K562 (cell line): ENCODE measurements around the gene KRABD2.

Experiments
- ELF2 ChIP-seq: fragments of 250-450 bp; sonication (Bioruptor Pico); IDR thresholded peaks from 2 replicates; pipeline ENCODE4 v1.5.0; 2021; ENCODE audit warnings: mild to moderate bottlenecking
- GABPA ChIP-seq: fragments of 200-800 bp; sonication (Bioruptor generic); conservative IDR thresholded peaks from 2 replicates; pipeline ENCODE4 v1.6.1; 2016; ENCODE audit warnings: low read depth, missing genetic modification characterization, missing compliant biosample characterization
- GATAD2A ChIP-seq: fragments of 450-650 bp; IDR thresholded peaks from 2 replicates; pipeline ENCODE4 v1.6.1; 2017
- KHSRP ChIP-seq: fragments of 450-650 bp; IDR thresholded peaks from 2 replicates; pipeline ENCODE4 v1.6.1; 2017
- KLF1 ChIP-seq: fragments of 450-650 bp; IDR thresholded peaks from 2 replicates; pipeline ENCODE4 v1.6.1; 2016; ENCODE audit warnings: missing genetic modification characterization, missing compliant biosample characterization
- MAZ ChIP-seq, 2 experiments: fragments of 450-650 bp in 1 of 2; sonication (generic) in 1 of 2; formaldehyde crosslinking; IDR thresholded peaks in 1 of 2; conservative IDR thresholded peaks in 1 of 2; 2 replicates each; pipeline versions ENCODE4 v1.4.0 to v1.5.0; 2020; ENCODE audit warnings: mild to moderate bottlenecking in 1 of 2, missing genetic modification reagents in 1 of 2
- PHF8 ChIP-seq: fragments of 200-600 bp; sonication (generic); IDR thresholded peaks from 2 replicates; pipeline ENCODE4 v1.6.1; 2012; ENCODE audit warnings: mixed run types, mild to moderate bottlenecking, inconsistent platforms, low read length, moderate library complexity, borderline replicate concordance
- POLR2AphosphoS2 ChIP-seq: IDR thresholded peaks from 2 replicates; pipeline ENCODE4 v1.6.1; 2012; ENCODE audit warnings: low read length, improper control_type of control experiment
- RBFOX2 ChIP-seq: fragments of 200-400 bp; formaldehyde crosslinking; IDR thresholded peaks from 2 replicates; pipeline ENCODE4 v1.6.1; 2017; ENCODE audit warnings: low read depth, mild to moderate bottlenecking, low read length, moderate library complexity
- RFX1 ChIP-seq: fragments of 450-650 bp; IDR thresholded peaks from 2 replicates; pipeline ENCODE4 v1.6.1; 2016; ENCODE audit warnings: mild to moderate bottlenecking, moderate library complexity
- SMARCA5 ChIP-seq: fragments of 450-650 bp; IDR thresholded peaks from 2 replicates; pipeline ENCODE4 v1.6.1; 2016
- SMARCB1 ChIP-seq: IDR thresholded peaks from 2 replicates; pipeline ENCODE4 v1.6.1; 2011; ENCODE audit warnings: improper control_type of control experiment, low read depth; ENCODE audit not compliant: insufficient read length
- SOX6 ChIP-seq: fragments of 450-650 bp; IDR thresholded peaks from 2 replicates; pipeline ENCODE4 v1.6.1; 2014; ENCODE audit warnings: mild to moderate bottlenecking
- ZNF436 ChIP-seq: fragments of 250-450, 450-650 bp; sonication (Bioruptor Pico); formaldehyde crosslinking; IDR thresholded peaks from 2 replicates; pipeline ENCODE4 v1.7.0; 2020; ENCODE audit warnings: mild to moderate bottlenecking
- ZNF444 ChIP-seq: fragments of 250-450 bp; sonication (Bioruptor Pico); IDR thresholded peaks from 2 replicates; pipeline ENCODE4 v1.4.0; 2020; ENCODE audit warnings: mild to moderate bottlenecking, moderate library complexity
- TF ChIP-seq, protein P1 (sequence below): fragments of 450-650 bp; IDR thresholded peaks from one replicate; pipeline ENCODE4 v1.6.1; 2018; ENCODE audit warnings: mild to moderate bottlenecking, moderate library complexity; ENCODE audit not compliant: partially characterized antibody
- TF ChIP-seq, protein P2 (sequence below): fragments of 450-650 bp; IDR thresholded peaks from 2 replicates; pipeline ENCODE4 v1.6.1; 2016; ENCODE audit warnings: mild to moderate bottlenecking, moderate library complexity

KRABD2 gene

DNA sequence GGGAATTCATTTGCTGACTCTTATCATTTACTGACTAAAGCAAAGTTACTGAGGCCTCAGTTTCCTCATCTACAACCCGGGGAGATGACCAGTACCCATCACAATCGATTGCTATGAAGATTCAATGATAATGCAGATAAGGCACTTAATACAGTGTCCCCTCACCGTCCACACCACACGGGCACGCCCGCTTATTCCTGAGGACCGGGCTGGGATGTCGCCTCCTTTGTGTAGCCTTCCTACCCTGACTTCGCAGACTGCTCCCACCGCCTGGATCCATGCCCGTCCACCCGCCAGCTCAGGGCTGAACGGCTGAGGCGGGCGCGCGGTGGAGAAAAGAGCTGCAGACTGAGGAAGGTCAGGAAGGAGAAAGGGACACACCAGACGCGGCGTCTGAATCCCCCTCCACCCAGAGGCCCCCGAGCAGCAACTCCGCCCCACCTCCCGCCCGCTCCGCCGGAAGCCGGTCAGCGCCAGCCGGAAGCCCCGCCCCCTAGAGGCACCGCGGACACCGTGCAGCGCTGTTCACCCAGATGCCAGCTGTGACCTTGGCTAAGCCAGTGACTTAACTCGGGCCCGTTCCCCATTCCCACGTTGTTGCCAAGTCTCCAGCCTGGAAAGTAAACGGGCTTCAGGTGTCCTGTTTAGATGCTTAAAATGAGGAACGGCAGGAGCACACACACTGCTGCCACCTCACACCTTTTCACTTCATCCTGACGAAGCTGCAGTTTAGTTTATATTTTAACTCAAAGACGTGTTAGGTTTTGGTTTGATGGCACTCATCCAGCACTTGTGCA is at the start of gene KRABD2 (continued):
- peak; percentile 88 for TF ChIP-seq GABPA
- TF ChIP-seq RBFOX2: peak; percentile 73
- TF ChIP-seq POLR2AphosphoS2: peak; percentile 99
- peak; percentile 27; the same call in 1 of the 2 replicates for TF ChIP-seq PHF8
- TF ChIP-seq ZNF444 (CRISPR knock-in tag): peak; percentile 57; the same call in 1 of the 2 replicates
- TF ChIP-seq ELF2 (CRISPR knock-in tag): peak; percentile 47; the same call in 1 of the 2 replicates
- TF ChIP-seq SMARCB1: no peak
- no peak for TF ChIP-seq RFX1
- TF ChIP-seq KHSRP: peak; percentile 39; the same call in 1 of the 2 replicates
- peak; percentile 25 to 81; a peak in 2 of 4 replicates for TF ChIP-seq MAZ (CRISPR knock-in tag; conservative IDR thresholded peaks at IDR 0.05 in 1 of 2, IDR thresholded peaks at IDR 0.05 in 1 of 2)
- TF ChIP-seq GATAD2A: 0 out of 2 replicates have a peak, but pooled peaks have one; percentile 9
- no peak for TF ChIP-seq ZNF436 (CRISPR knock-in tag)
- no peak for TF ChIP-seq SMARCA5
- TF ChIP-seq, protein P1, sequence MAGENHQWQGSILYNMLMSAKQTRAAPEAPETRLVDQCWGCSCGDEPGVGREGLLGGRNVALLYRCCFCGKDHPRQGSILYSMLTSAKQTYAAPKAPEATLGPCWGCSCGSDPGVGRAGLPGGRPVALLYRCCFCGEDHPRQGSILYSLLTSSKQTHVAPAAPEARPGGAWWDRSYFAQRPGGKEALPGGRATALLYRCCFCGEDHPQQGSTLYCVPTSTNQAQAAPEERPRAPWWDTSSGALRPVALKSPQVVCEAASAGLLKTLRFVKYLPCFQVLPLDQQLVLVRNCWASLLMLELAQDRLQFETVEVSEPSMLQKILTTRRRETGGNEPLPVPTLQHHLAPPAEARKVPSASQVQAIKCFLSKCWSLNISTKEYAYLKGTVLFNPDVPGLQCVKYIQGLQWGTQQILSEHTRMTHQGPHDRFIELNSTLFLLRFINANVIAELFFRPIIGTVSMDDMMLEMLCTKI: no peak
- TF ChIP-seq KLF1 (tag): 0 out of 2 replicates have a peak, but pooled peaks have one; percentile 36
- TF ChIP-seq, protein P2, sequence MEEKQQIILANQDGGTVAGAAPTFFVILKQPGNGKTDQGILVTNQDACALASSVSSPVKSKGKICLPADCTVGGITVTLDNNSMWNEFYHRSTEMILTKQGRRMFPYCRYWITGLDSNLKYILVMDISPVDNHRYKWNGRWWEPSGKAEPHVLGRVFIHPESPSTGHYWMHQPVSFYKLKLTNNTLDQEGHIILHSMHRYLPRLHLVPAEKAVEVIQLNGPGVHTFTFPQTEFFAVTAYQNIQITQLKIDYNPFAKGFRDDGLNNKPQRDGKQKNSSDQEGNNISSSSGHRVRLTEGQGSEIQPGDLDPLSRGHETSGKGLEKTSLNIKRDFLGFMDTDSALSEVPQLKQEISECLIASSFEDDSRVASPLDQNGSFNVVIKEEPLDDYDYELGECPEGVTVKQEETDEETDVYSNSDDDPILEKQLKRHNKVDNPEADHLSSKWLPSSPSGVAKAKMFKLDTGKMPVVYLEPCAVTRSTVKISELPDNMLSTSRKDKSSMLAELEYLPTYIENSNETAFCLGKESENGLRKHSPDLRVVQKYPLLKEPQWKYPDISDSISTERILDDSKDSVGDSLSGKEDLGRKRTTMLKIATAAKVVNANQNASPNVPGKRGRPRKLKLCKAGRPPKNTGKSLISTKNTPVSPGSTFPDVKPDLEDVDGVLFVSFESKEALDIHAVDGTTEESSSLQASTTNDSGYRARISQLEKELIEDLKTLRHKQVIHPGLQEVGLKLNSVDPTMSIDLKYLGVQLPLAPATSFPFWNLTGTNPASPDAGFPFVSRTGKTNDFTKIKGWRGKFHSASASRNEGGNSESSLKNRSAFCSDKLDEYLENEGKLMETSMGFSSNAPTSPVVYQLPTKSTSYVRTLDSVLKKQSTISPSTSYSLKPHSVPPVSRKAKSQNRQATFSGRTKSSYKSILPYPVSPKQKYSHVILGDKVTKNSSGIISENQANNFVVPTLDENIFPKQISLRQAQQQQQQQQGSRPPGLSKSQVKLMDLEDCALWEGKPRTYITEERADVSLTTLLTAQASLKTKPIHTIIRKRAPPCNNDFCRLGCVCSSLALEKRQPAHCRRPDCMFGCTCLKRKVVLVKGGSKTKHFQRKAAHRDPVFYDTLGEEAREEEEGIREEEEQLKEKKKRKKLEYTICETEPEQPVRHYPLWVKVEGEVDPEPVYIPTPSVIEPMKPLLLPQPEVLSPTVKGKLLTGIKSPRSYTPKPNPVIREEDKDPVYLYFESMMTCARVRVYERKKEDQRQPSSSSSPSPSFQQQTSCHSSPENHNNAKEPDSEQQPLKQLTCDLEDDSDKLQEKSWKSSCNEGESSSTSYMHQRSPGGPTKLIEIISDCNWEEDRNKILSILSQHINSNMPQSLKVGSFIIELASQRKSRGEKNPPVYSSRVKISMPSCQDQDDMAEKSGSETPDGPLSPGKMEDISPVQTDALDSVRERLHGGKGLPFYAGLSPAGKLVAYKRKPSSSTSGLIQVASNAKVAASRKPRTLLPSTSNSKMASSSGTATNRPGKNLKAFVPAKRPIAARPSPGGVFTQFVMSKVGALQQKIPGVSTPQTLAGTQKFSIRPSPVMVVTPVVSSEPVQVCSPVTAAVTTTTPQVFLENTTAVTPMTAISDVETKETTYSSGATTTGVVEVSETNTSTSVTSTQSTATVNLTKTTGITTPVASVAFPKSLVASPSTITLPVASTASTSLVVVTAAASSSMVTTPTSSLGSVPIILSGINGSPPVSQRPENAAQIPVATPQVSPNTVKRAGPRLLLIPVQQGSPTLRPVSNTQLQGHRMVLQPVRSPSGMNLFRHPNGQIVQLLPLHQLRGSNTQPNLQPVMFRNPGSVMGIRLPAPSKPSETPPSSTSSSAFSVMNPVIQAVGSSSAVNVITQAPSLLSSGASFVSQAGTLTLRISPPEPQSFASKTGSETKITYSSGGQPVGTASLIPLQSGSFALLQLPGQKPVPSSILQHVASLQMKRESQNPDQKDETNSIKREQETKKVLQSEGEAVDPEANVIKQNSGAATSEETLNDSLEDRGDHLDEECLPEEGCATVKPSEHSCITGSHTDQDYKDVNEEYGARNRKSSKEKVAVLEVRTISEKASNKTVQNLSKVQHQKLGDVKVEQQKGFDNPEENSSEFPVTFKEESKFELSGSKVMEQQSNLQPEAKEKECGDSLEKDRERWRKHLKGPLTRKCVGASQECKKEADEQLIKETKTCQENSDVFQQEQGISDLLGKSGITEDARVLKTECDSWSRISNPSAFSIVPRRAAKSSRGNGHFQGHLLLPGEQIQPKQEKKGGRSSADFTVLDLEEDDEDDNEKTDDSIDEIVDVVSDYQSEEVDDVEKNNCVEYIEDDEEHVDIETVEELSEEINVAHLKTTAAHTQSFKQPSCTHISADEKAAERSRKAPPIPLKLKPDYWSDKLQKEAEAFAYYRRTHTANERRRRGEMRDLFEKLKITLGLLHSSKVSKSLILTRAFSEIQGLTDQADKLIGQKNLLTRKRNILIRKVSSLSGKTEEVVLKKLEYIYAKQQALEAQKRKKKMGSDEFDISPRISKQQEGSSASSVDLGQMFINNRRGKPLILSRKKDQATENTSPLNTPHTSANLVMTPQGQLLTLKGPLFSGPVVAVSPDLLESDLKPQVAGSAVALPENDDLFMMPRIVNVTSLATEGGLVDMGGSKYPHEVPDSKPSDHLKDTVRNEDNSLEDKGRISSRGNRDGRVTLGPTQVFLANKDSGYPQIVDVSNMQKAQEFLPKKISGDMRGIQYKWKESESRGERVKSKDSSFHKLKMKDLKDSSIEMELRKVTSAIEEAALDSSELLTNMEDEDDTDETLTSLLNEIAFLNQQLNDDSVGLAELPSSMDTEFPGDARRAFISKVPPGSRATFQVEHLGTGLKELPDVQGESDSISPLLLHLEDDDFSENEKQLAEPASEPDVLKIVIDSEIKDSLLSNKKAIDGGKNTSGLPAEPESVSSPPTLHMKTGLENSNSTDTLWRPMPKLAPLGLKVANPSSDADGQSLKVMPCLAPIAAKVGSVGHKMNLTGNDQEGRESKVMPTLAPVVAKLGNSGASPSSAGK: peak; percentile 53
- TF ChIP-seq SOX6: no peak; the same call in 1 of the 2 replicates
